GM21423 (cell line): Measurements from ENCODE around the gene CAMTA1.
"Not testable (repeated sequence)": the region's sequence is repeated elsewhere in the genome, so short reads cannot be mapped to it uniquely, and the experiment has no call there.

Experiments
- ATAC-seq: cut with Tn5 transposase; IDR thresholded peaks from one replicate; pipeline ENCODE4 v1.9.1; 2021; ENCODE audit warnings: mild to moderate bottlenecking, moderate library complexity; ENCODE audit not compliant: unreplicated experiment

CAMTA1 gene

DNA sequence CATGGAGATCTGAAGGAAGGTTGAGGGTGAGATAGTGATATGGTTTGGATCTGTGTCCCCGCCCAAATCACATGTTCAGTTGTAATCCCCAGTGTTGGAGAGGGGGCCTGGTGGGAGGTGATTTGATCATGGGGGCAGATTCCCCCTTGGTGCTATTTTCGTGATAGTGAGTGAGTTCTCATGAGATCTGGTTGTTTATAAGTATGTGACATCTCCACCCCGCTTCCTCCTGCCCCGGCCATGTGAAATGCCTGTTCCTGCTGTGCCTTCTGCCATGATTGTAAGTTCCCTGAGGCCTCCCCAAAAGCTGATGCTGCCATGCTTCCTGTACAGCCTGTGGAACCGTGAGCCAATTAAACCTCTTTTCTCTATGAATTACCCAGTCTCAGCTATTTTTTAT lies 533.9 kb downstream of the CAMTA1 start:
- no peak for ATAC-seq

DNA sequence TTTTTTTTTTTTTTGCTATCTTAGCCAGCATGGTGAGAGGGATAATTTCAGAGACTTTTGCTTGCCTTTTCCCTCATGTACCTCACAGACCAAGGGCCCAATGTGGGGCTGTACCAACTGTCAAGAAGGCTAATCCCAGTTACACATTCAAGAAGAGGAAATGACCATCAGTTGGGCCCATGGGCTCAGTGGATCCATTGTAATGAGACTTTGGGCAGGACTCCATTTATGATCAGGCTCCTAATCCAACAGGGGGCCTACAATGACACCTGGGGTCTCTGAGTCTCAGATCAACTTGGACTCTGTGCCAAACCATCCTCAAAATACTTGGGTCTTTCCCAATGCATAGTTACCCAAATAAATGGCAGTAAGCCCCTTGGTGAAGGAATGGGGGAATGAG lies 535.4 kb downstream of the CAMTA1 start:
- no peak for ATAC-seq

DNA sequence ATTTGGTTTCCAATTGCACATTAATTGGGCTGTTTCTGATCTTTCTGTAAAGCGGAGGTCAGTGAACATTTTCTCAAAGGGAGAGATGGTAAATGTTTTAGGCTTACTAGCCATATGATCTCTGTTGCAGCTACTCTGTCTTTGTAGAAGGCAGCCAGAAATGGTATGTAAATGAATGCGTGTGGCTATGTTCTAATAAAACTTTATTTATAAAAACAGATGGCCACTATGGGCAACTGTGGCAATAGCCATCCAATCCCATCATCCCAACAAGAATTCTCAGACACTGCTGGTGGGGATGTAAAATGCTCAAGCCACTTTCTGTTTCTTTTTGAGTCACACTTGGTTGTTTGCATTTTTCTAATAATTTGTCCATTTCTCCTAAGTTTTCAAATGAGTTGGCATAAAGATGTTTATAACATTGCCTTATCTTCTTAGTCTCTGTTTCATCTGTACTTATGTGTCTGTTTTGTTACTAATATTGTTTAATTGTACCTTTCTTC lies 537.1 kb downstream of the CAMTA1 start:
- ATAC-seq, result no peak

DNA sequence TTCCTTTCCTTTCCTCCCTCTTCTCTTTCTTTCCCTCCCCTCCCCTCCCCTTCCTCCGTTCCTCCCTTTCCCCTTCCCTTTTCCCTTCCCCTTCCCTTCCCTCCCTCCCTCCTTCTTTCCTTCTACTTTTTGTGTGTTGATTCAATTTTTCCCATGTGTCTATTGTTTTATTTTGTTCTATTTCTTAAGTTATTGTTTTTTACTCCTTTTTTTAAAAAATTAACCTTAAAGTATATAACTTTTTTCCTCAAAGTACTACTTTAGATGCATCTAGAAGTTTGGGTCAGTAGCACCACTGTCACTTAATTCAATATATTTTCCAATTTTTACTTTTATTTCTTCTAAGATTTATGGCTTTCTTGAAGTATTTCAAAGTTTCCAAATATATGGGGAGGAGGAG lies 537.7 kb downstream of the CAMTA1 start:
- no peak for ATAC-seq

DNA sequence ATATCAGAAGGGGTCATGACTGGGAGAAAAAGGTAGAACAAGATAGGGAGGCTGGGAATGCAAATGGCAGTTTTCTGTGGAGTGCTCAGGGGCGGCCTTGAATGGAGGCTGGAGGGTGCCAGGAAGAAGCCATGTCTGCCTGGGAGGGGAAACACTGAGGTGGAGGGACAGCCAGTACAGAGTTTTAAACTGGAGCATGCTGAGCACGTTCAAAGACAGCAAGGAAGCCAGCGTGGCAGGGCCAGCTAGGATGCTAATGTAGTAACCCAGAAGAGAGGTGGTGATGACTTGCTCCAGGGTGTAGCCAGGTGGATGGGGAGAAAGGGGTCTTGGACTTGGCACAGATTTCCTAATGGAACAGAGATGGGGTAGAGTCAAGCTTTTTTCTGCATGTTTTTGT lies 540.0 kb downstream of the CAMTA1 start:
- no peak for ATAC-seq

DNA sequence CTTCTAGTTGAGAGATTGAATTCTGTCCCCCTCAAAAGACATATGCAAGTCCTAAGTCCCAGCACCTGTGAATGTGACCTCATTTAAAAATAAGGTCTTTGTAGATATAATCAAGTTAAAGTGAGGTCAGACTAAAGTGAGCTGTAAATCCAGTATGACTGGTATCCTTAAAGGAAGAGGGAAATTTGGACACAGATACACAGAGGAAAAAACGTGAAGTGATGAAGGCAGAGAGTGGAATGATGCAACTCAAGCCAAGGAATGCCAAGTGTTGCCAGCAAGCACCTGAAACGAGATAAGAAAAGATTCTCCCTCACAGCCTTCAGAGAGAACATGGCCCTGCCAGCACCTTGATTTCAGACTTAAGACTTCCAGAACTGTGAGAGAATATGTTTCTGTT lies 541.1 kb downstream of the CAMTA1 start:
- no peak for ATAC-seq

DNA sequence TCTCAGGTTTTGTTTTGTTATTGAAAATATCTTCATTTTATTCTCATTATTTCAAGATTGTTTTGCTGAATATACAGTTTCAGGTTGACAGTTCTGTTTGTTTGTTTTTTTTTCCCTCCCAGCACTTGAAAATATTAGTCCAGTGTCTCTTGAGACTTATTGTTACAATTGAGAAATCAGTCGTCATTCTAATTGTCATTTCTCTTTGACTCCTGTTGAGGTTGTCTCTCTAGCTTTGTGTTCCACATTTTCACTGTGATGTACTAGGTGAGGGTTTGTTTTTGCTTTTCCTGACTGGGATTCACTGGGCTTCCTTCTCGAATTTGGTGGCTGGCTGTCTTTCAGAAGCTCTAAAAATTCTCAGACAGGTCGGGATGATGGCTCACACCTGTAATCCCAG lies 542.6 kb downstream of the CAMTA1 start:
- no peak for ATAC-seq

DNA sequence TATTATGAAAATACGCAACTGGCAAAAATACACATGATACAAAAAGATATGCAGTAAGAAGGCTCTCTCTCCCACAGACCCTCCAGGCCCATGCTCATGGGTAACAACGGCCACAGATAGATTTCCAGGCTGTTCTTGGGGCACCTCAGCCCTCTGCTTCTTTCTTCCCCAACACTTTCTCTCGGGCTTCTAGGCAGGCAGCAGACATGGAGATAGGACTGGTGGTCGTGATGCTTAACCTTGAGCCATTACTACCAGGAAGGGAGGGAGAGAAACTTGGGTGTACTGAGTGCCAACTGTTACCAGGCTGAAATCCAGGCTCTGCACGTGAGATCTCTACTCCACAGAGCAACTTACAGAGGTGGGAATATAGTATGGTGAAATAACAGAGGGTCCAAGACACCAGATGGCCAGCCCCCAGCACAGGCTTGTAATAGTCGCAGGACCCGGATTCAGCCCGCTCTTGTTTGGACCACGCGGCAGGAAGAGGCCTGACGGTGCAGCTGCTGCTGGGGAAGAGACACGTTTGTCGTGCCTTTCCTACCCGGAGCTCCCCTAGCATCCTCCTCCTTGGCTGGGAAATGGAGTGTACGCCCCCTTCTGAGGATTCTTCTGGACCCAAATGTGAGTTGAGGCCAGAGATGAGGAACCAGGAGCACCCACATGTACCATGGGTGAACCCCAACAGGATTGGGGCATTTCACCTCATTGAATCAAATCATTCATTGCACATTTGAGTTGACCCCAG lies 544.8 kb downstream of the CAMTA1 start:
- ATAC-seq, result no peak

DNA sequence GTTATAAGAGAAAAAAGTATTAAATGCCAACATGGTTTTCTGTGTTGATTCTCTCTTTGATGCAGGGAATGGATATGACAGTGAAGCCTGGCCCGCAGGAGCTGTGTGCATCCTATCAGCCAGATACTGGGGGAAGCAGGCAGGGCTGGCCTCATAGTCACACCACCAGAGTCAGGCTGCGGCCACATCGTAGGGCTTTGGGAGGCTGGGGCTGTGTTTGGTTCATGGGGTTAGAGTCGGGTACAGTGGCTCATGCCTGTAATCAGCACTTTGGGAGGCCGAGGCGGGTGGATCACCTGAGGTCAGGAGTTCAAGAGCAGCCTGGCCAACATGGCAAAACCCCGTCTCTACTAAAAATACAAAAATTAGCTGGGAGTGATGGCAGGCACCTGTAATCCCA lies 545.5 kb downstream of the CAMTA1 start:
- not testable (repeated sequence) for ATAC-seq

DNA sequence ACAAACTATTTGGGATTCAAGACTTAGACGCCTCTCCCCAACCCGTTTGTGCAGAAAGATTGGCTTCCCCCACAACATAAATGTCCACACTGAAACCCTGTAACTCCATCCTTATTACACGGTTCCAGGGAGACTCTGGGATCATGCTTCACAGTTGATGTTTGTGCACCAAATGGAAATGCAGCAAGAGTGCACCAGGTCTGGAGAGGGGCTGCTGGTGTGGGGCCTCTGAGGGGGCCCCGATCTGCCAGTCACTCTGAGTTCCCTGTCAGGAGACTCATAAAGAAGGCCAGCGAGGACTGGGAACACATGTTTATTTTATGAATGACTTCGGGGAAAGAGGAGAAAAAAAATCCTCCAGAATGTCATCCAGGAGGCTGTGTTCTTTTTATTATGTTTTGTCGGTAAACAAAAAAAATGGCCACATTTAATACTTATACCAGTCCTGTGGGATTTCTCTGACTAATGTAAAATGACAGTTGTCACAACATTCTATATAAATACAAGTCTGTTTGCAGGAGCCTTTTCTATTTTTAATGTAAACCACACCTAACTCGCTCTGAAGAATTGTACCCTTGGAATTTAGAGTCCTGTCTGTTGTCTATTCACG lies 546.8 kb downstream of the CAMTA1 start:
- ATAC-seq, result no peak

DNA sequence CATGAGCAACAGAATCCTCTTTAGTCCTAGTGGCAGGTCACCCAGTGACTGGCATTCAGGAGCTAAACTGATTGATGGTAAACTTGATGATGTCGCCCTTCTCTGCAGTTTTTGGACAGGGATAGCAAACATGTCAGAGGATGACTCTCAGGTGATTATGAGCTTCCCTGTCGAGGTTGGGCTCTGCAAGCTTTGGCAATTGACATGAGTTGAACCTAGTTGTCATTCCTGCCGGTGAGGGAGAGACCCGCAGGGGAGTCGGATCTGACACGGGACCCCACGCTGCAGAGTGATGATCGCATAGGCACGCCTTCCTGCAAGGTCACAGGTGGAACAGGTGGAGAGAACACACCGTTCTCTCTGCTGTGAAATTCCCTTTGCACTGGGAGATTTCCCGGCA lies 547.8 kb downstream of the CAMTA1 start:
- no peak for ATAC-seq

DNA sequence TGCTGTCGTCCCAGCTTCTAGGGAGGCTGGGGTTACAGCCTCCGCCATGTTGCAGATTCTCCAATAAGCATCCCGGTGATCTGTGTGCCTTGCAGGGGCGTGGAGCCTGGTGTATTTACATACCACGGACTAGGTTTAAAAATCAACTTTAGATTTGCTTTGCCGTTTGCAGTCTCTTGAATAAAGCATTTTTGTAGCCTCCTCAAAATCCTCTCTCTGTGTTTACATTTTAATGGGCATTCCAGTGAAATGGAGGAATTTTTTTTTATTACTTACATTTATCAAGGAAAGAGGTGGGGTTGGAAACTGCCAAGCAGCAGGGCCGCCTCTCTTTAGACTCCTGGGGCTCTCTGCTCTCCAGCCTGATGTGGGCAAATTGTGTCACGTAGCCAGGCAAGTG lies 548.4 kb downstream of the CAMTA1 start:
- no peak for ATAC-seq

DNA sequence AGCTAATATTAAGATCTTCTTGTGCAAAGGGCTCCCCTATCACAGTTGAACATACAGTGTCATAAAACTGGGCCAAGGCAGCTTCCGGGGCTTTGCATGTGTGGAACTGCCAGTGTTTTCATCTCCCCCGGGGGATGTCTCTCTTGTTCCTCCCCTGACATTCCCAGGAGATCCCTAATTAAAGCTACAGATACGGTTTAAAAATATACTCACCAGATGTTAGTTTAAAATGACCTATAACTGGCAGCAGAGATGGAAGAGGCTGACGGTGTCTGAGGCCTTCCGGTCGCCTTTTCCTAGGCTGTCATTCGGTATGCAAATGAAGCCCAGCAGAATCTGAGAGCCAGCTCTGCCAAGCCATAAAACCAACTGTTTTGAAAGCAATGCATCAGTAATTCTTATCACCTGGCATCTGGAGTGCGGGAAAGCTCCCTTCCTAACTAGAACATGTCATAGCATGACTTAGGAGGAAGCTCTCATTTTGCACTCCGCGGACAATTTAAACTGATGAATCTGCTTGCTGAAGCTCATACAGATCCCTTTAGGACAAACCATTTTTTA lies 549.3 kb downstream of the CAMTA1 start:
- ATAC-seq, result no peak

DNA sequence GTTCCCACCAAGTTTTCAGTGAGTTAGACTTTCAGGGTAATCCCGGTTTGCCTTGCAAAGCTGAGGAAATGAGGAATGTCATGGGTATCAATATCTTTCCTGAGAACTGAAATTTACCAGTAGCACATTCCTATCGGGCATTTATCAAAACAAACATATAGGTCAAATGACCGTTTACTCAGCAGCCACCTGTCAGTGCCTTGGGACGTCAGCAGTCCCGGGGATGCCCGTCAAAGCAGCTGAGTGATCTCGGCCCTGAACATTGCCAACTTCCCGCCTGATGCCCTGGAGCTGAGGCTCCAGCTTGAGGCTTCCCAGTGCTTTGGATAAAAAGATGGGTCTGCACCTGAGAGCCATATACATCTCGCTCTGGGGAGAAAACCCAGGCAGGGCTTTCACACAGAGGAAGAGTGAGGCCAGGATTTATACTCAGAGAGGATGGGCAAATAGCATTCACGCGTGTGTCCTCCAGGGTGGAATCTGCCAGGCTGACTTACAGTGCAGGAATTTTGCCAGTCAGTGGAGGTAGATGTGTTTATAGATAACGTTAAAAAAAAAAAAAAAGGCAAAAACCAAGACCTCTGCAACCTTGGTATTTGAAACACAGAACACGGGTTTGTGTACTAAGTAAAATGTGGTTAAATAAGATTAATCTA lies 550.1 kb downstream of the CAMTA1 start:
- no peak for ATAC-seq

DNA sequence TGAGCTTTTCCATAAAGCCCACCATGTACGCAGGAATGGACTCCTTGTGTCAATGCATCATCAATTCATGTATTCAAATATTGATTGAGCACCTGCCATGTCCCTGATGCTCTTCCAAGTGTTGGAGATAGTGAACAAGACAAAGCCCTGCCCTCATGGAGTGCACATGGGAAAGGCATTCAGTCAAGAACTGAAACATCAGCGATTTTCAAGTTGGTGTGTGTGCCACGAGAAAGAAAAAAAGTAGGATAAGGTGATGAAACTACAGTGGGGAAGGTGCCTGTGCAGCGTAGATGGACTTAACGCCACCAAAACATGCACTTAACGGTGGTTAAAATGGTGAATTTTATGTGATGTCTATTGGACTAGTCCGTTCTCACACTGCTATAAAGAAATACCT lies 553.2 kb downstream of the CAMTA1 start:
- no peak for ATAC-seq

DNA sequence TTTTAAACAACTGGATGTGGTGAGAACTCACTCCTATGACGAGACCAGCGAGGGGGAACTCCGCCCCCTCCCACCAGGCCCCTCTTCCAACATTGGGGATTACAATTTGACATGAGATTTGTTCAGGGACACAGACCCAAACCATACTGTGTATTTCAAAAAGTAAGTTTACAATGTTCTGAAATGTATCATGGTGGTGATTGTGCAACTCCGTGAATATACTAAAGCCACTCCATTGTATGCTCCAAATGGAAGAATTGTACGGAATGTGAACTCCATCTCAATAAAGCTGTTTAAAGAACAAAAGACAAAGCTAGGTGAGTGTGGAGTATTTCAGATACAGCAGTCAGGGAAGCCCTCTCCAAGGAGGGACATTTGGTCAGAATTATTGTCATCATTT lies 553.8 kb downstream of the CAMTA1 start:
- ATAC-seq, result no peak

DNA sequence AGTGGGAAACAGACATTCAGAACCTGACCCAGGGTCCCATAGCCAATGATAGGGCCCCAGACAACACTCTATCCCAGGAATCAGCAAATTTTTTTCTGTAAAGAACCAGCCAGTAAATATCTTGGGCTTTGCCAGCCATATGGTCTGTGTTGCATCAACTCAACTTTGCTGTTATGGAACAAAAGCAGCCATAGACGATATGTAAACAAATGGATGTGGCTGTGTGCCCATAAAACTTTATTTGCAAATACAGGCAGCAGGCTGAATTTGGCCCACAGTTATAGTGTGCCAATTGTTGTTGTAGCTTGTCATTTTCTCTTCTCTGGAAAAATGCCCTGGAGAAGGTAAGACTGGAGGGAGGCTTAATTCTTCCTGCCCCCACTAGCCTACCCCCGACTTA lies 554.7 kb downstream of the CAMTA1 start:
- no peak for ATAC-seq

DNA sequence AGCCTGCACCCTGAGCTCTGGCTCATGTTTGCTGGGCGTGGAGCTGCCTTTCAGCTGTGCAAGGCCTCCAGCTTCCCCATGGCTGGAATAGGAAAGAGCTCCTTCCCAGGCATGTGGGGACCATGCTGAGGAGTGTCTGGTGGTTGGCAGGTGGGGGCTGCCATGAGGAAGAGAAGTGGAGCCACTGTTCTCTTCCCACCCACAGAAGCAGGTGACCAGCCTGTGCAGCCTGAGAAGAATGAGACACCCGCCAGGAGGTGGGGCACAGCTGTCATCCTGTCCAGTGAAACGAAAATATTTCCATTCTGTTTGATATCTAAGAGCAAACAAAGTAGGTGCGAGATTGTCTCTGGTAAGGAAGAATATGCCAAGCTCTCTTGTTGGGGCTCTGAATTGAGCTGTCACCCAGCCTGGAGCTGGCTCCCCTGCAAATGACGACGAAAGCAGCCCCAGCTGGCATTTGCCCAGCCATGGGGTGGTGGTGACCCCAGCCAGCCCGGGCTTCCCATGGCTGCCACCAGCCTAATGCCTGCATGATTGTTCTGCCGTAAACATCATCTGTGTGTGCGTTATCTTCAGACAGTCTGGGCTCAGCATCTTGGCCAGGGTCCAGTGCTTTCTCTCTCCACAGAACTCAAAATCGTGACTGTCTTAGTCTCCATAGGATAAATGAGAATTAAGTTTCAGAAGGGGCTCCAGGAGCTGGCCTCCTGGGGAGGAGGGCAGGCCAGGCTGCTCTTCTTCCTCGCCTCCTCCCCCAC lies 556.1 kb downstream of the CAMTA1 start:
- no peak for ATAC-seq

DNA sequence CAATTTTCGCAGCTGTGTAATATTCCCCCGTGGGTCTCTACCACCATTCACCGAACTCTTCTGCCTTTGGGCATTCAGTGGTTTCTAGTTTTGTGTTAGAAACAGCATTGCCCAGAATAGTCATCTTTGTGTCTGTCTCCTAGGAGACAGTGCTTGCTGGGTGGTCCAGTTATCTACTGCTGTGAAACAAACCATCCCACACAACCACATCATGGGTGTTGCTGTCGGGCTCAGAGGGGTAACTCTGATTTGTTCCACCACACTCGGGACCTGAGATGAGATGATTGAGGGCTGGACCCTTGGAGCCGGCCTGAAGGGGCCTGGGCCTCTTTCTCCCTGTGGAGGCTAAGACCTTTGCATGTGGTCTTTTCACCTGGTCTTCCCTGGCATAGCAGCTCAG lies 558.6 kb downstream of the CAMTA1 start:
- no peak for ATAC-seq

DNA sequence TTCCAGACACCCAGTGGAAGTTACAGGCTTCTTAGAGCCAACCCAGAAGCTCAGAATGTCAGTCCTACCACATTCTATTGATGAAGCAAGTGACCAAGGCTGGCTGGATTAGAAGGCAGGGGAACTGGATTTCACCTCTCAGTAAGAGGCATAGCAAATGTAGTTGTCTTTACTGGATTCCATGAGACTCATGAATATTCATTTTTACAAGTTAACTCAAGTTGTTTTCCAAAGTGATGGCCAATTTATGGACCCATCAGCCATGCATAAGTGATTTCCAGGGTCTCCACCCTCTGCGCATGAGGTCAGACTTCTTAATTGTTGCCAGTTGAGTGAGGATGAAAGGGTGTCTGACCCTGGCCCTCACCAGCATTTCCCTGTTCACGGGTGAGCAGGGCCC lies 559.0 kb downstream of the CAMTA1 start:
- ATAC-seq, result no peak

DNA sequence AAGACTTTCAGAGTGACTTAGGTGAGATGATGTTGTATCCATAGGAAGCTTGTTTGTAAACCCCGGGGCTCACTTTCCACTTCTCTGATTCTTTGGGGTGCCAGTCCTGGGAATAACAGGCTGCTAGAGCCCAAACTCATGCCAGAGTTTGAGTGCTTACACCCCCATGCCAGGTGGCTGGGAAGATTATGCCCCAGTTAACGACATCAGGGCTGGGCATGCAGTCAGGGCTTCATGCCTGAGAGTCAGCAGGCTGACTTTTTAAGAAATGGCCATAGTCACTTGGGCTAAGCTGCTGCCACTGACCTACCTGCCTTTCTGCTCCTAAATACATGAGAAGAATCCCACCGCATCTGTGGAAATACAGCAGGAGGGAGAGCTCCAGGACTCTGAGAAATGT lies 560.3 kb downstream of the CAMTA1 start:
- ATAC-seq, result no peak
